GM18907 (cell line): Measurements from ENCODE around the gene CCKAR.

ENCODE experiments used
- ATAC-seq: cut with Tn5 transposase; IDR thresholded peaks from one replicate; pipeline ENCODE4 v1.9.1; 2021; ENCODE audit warnings: mild to moderate bottlenecking, moderate library complexity; ENCODE audit not compliant: unreplicated experiment

The CCKAR gene

GRCh38 chr4:26462874-26463273 is 27.4 kb downstream of the CCKAR start:
- ATAC-seq, result no peak

GRCh38 chr4:26459756-26460530 is 30.3 kb downstream of the CCKAR start:
- no peak for ATAC-seq

- peak; percentile 80 for ATAC-seq
These were observed 31.1 kb downstream of the CCKAR start for GRCh38 chr4:26459054-26459755.

GRCh38 chr4:26458157-26458561 is 32.1 kb downstream of the CCKAR start:
- no peak for ATAC-seq

DNA sequence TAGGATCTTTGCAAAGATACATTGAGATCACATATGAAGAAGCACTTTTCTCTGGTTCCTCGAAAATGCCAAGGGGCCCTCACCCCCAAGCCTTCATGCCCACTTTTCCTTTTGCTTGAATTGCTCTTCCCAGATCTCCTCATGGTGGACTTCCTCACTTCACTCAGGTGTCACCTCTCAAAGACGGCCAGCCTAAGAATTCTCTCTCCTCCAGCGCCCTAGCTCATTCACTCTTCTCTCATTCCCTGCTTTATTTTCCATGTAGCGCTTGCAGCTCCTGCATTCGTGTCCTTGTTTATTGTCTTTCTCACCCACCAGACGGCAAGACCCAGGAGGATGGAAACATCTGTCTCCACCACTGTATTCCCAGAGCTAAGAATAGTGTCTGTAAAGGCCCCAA is 32.9 kb downstream of the CCKAR start:
- no peak for ATAC-seq

DNA sequence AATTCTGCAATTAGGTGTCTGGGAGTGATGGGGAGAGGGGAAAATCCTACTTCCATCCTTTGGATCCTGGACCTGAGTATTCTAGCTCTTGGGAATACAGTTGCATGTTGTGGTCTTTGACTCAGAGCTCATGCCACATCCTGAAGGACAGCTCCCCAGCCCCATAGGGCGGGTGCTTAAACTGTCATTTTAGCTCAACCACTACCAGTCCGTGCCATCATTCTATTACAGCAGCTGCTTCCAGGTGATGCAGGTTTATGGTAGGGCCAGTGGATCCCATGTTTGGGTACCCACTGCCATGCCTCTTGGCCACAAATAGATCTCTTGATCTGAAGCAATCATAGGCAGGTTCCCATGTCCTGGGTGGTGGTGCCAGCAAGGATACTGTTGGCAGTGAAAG is 34.7 kb downstream of the CCKAR start:
- no peak for ATAC-seq

DNA sequence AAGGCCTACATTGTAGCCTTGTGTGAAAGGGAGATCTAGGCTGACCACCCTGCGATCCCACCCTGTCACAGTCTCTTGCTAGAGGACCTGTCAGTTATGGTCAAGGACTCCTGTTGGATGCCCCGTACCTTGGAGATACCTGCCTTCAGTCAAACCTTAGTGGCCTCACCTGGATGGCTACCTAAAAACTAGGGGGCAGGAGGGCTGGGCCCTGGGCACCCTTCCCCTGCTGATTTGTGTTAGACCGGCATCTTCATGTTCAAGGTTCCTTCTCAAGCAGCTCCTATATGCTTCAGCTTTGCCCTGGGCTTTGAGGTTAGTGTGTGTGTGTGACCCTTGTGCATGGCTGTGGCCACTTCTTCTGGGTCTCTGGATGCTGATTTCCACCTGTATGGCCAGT is 35.3 kb downstream of the CCKAR start:
- no peak for ATAC-seq

GRCh38 chr4:26452565-26453531 is 37.4 kb downstream of the CCKAR start:
- ATAC-seq, result no peak

- ATAC-seq, result no peak
These were observed 38.7 kb downstream of the CCKAR start for GRCh38 chr4:26451597-26451996.

DNA sequence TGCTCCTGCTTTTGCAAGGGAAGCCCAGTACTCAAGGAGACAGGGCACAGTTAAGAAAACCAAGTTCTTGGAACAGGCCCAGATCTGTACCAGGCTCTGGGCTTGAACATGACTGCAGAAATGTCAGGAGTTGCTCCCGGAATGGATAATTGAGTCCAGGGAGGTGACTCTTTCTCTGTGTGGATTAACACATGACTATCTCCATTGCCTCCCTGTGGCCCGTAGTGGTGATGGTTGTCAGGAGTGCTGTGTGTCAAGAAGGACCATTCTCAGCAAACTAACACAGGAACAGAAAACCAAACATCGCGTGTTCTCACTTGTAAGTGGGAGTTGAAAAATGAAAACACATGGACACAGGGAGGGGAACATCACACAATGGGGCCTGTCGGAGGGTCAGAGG is 39.9 kb downstream of the CCKAR start:
- ATAC-seq, result no peak

DNA sequence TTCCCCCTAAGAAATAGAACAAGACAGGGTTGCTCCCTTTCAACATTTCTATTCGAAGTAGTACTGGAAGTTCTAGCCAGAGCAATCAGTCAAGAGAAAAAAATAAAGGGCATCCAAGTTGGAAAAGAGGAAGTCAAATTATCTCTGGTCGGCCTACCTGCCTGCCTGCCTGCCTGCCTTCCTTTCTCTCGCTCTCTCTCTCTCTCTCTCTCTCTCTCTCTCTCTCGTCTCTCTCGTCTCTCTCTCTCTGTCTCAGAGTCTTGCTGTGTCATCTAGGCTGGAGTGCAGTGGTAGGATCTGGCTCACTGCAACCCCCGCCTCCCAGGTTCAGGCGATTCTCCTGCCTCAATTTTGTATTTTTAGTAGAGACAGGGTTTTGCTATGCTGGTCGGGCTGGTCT is 42.9 kb downstream of the CCKAR start:
- ATAC-seq, result no peak

- ATAC-seq, result no peak
These were observed 48.5 kb downstream of the CCKAR start for GRCh38 chr4:26441771-26442170.

DNA sequence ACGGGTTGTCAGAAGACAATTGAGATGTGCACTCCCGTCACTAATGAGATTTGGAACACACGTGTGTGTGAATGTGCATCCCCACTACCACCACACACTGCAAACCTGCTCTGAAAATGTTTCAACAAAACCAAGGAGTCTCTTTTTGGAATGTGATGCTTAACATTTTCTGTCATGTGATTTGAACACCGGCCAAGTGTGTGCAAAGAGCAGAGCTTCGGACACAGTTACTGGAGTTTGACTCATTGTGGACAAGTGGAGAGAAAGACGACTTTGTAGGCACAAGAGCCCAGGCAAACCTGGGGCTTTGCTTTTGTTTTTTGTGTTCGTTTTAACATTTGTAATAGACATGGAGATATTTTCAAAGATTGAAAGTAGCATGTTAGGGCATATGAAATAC is 49.2 kb downstream of the CCKAR start:
- no peak for ATAC-seq

- ATAC-seq, result no peak
These were observed 56.1 kb downstream of the CCKAR start for GRCh38 chr4:26434030-26434639.

DNA sequence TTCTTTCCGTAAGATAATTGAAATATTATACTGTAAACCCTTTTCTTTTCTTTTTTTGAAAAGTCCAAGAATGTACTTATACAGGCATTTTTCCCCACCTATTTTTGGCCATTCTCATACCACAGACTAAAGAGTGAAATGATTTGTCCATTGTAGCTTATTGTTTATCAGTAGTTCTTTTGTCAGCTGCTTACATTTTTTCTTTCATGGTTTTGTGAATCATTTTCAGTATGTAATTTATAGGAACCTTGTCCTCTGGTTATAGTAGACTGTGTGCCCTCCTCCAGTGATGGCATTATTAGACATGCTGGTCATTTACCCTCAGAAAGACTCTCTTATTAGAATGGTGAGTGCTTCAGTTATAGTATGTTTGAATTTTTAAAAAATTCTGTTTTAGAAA is 56.7 kb downstream of the CCKAR start:
- no peak for ATAC-seq

- no peak for ATAC-seq
These were observed 57.9 kb downstream of the CCKAR start for GRCh38 chr4:26432419-26432818.

DNA sequence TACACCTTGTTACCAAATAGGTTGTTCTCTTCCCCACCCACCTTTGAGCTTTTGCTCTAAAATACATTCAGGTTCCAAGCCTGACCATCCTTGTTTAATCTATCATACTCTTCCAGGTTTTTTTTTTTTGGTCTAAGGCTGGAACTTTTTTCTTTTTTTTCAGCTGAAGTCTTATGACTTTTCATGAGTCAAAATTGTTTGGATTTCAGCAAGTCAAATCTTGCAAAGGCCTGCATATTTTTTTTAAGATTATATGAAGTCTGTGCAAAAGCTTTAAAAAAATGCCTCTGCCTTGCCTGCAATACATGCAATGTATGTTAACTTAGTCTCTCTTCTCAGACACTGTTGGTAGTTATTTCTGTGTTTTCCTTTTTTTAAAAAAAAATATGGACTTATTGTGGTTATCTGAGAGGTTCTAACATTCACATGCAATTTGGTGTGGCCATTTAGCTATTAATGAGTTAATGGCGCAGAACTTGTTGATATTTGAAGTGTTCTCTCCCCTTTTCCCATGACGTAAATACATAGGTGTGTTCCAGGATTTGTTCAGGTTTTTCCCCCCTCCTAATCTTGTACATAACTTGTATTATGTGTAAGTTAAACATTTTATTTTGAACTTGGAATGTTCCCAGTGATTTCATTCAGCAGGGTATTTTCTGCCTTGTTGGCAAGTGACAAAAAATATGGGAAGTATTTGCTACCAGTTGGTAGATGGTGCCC is 58.7 kb downstream of the CCKAR start:
- no peak for ATAC-seq
